Muscle layer of colon (tissue), 2 donors: ENCODE measurements around the gene VAMP5.
"Not testable (repeated sequence)": the region's sequence is repeated elsewhere in the genome, so short reads cannot be mapped to it uniquely, and the experiment has no call there.

Experiments
- H3K27ac ChIP-seq: one replicate; pipeline ENCODE4 v1.7.0; 2013; ENCODE audit warnings: low read depth, mild to moderate bottlenecking, low read length, moderate library complexity
- H3K27me3 ChIP-seq, 2 donors: one replicate each; pipeline ENCODE4 v1.7.0; 2013; ENCODE audit warnings: low read length in 2 of 2, mild to moderate bottlenecking in 2 of 2; ENCODE audit not compliant: insufficient read depth in 2 of 2, control insufficient read depth in 1 of 2
- H3K36me3 ChIP-seq: one replicate; pipeline ENCODE4 v1.7.0; 2013; ENCODE audit warnings: mild to moderate bottlenecking, low read length; ENCODE audit not compliant: insufficient read depth
- H3K4me1 ChIP-seq: one replicate; pipeline ENCODE4 v1.7.0; 2013; ENCODE audit warnings: mild to moderate bottlenecking, low read length; ENCODE audit not compliant: insufficient read depth
- H3K4me3 ChIP-seq, 2 donors: one replicate each; pipeline ENCODE4 v1.7.0; 2013; ENCODE audit warnings: low read length in 2 of 2, low read depth in 1 of 2, mild to moderate bottlenecking in 1 of 2, moderate library complexity in 1 of 2
- H3K9ac ChIP-seq: one replicate; pipeline ENCODE4 v1.7.0; 2013; ENCODE audit warnings: low read length
- H3K9me3 ChIP-seq: one replicate; pipeline ENCODE4 v1.7.0; 2013; ENCODE audit warnings: mild to moderate bottlenecking, low read length
- donor health status: abdominal sarcoma.
- donor health status: Adenocarcinoma of cecum.

The VAMP5 gene

DNA sequence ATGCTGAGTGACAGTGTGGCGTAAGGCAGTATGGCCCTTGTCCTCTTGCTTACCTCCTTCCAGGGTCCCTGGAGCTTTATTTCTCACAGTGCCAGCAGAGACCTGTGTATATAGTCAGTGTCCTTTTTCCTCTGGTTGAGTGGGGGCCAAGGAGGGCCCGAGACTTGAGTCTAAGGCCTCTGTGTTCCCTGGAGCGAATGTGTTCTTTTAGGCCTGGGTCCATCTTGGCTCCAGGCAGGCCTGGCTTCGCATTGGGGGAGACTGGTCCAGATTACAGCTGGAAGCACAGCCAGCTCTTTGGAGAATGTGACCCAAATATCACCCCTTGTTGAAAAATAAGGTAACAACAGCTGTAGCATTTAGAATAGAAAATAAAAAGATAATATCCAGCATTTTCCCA, 5.0 kb downstream of the VAMP5 start:
- Histone ChIP-seq H3K9me3 (no peaks in the 10 kb centered on the region), H3K4me1 (peaks cover 57% of the 10 kb centered on the region), H3K27me3 (no peaks in the 10 kb centered on the region), H3K27ac (no peak overlapping the region), H3K4me3 (no peak overlapping the region), H3K9ac (no peak overlapping the region), H3K36me3 (peaks cover 7% of the 10 kb centered on the region)

- no peaks in the 10 kb centered on the region for H3K27me3 ChIP-seq
- peaks cover 7% of the 10 kb centered on the region for H3K36me3 ChIP-seq
- peaks cover 58% of the 10 kb centered on the region for H3K4me1 ChIP-seq
- H3K9ac ChIP-seq = no peak overlapping the region
- no peak overlapping the region for H3K4me3 ChIP-seq
- H3K9me3 ChIP-seq = no peaks in the 10 kb centered on the region
- peak overlapping the region; percentile 74 for H3K27ac ChIP-seq
Observed at GRCh38 chr2:85589982-85590791, 6.0 kb downstream of the VAMP5 start.

- H3K9ac ChIP-seq = no peak overlapping the region
- H3K27ac ChIP-seq = peak overlapping the region; percentile 74
- no peaks in the 10 kb centered on the region for H3K27me3 ChIP-seq
- peak overlapping the region in 1 of 2 donors; percentile 16 for H3K4me3 ChIP-seq
- peaks cover 7% of the 10 kb centered on the region for H3K36me3 ChIP-seq
- H3K9me3 ChIP-seq = no peaks in the 10 kb centered on the region
- peaks cover 50% of the 10 kb centered on the region for H3K4me1 ChIP-seq
Observed at GRCh38 chr2:85590950-85591349, 6.7 kb downstream of the VAMP5 start.

GRCh38 chr2:85591563-85591962, 7.3 kb downstream of the VAMP5 start:
- Histone ChIP-seq H3K9ac (no peak overlapping the region), H3K9me3 (no peaks in the 10 kb centered on the region), H3K27ac (no peak overlapping the region), H3K4me1 (peaks cover 53% of the 10 kb centered on the region), H3K4me3 (no peak overlapping the region), H3K27me3 (no peaks in the 10 kb centered on the region), H3K36me3 (peaks cover 8% of the 10 kb centered on the region)

- H3K27me3 ChIP-seq, H3K9me3 ChIP-seq, H3K9ac ChIP-seq, H3K4me3 ChIP-seq, H3K27ac ChIP-seq: not testable (repeated sequence)
- peaks cover 15% of the 10 kb centered on the region for H3K36me3 ChIP-seq
- H3K4me1 ChIP-seq = peaks cover 60% of the 10 kb centered on the region
Observed at GRCh38 chr2:85592299-85592698, 8.1 kb downstream of the VAMP5 start.

GRCh38 chr2:85593023-85593422, 8.8 kb downstream of the VAMP5 start:
- Histone ChIP-seq H3K4me3 (no peak overlapping the region), H3K27me3 (no peaks in the 10 kb centered on the region), H3K9ac (no peak overlapping the region), H3K4me1 (peaks cover 62% of the 10 kb centered on the region), H3K27ac (no peak overlapping the region), H3K9me3 (no peaks in the 10 kb centered on the region), H3K36me3 (peaks cover 21% of the 10 kb centered on the region)

DNA sequence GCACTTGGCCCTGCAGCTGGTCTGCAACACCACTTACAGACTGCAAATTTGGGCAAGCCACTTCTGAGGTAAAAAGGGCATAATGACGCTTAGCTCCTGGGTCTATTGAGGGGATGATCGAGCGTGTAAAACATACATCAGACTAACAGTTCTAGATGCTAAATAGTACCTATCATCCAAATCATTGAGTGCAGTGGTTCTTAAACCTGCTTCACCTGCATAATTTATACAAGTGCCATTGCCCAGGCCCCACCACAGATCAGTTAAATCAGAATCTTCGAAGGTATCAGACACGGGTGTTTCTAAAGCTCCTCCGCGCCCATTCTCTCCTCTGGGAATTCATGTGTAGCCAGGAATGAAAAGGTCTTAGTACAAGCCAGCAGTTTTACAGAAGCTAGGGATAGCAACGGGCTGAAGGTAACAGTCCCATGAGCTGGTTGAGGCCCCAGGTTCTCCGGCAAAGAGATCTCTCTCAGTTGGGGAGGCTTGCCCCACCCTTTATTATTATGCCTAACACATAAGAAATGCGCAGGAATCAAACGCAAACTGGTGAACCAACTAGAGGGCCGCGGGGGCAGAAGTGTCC, 10.6 kb downstream of the VAMP5 start:
- Histone ChIP-seq H3K9me3 (no peaks in the 10 kb centered on the region), H3K36me3 (peaks cover 27% of the 10 kb centered on the region), H3K4me1 (peaks cover 45% of the 10 kb centered on the region), H3K27me3 (no peaks in the 10 kb centered on the region), H3K27ac (peak overlapping the region; percentile 59), H3K9ac (peak overlapping the region; percentile 88), H3K4me3 (peak overlapping the region; percentile 26 to 97)

DNA sequence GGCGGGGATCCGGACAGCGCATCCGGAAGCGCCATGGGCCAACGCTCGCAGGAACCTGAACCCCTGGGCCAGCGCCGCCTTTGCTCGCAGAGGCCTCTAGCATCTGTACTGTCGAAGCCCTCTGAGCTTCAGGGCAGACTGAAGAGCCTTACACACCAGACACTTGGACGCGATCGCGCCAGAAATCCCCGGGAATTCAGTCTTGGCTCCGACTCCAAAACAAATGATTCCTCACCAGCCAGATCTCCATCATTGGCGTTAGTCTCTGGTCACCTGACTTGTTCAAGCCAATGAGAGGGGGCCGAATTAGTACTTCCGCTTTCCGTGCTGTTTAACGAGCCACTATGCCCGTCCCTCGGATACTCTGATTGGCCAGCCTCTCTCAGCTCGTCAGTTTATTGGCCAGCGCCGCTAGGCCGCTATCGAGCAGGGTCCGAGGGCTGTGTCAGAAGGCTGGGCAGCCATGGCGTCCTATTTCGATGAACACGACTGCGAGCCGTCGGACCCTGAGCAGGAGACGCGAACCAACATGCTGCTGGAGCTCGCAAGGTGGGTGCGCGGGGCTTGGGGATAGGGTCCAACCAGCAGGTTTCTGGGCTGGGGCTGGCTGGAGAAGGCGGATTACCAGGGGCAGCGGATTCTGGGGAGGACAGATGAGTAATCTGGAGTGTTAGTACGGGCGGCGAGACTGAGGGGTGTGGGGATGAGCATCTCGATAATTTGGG, 11.2 kb downstream of the VAMP5 start, which contains the start of gene RNF181:
Gene RNF181 (plus strand): TSS at position 445 of the 725 bp plus-strand sequence. CDS start 19 bp downstream, at position 464.
- Histone ChIP-seq H3K27ac (peak within 1 kb of the TSS; percentile 96), H3K4me3 (peak within 1 kb of the TSS; percentile 75 to 97), H3K9me3 (no peaks in the 10 kb centered on the region), H3K4me1 (peaks cover 40% of the 10 kb centered on the region), H3K9ac (peak within 1 kb of the TSS; percentile 96), H3K36me3 (peaks cover 34% of the 10 kb centered on the region), H3K27me3 (no peaks in the 10 kb centered on the region)

GRCh38 chr2:85596026-85596333, 11.7 kb downstream of the VAMP5 start:
- peaks cover 38% of the 10 kb centered on the region for H3K36me3 ChIP-seq
- no peaks in the 10 kb centered on the region for H3K9me3 ChIP-seq
- H3K27me3 ChIP-seq = no peaks in the 10 kb centered on the region
- H3K4me3 ChIP-seq = peak overlapping the region; percentile 75 to 97
- peak overlapping the region; percentile 96 for H3K27ac ChIP-seq
- peak overlapping the region; percentile 96 for H3K9ac ChIP-seq
- peaks cover 36% of the 10 kb centered on the region for H3K4me1 ChIP-seq

DNA sequence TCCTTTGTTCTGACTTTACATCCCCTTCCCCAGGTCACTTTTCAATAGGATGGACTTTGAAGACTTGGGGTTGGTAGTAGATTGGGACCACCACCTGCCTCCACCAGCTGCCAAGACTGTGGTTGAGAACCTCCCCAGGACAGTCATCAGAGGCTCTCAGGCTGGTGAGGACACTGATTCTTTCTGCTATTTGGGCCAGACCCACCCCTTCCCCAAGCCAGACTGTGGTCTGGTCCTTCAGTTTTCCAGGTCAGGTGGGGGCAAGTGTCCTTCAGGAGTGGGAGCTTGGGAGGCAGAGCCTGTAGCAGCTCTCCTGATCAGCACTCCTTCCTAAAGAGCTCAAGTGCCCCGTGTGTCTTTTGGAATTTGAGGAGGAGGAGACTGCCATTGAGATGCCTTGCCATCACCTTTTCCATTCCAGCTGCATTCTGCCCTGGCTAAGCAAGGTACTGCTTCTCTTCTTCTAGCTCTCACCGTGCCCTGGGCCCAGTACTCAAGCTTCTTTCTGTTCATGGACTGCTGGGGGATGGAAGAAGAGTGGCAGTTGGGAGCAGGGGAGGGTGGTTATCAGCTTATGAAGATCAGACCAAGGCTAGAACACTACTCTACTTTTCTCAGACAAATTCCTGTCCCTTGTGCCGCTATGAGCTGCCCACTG, 12.4 kb downstream of the VAMP5 start:
- peak overlapping the region; percentile 75 to 97 for H3K4me3 ChIP-seq
- no peaks in the 10 kb centered on the region for H3K9me3 ChIP-seq
- no peaks in the 10 kb centered on the region for H3K27me3 ChIP-seq
- H3K9ac ChIP-seq = peak overlapping the region; percentile 96
- peak overlapping the region; percentile 96 for H3K27ac ChIP-seq
- H3K4me1 ChIP-seq = peaks cover 36% of the 10 kb centered on the region
- H3K36me3 ChIP-seq = peaks cover 38% of the 10 kb centered on the region

GRCh38 chr2:85597241-85597640, 13.0 kb downstream of the VAMP5 start:
- Histone ChIP-seq H3K4me3 (no peak overlapping the region), H3K36me3 (peaks cover 38% of the 10 kb centered on the region), H3K27me3 (no peaks in the 10 kb centered on the region), H3K27ac (no peak overlapping the region), H3K9me3 (no peaks in the 10 kb centered on the region), H3K4me1 (peaks cover 37% of the 10 kb centered on the region), H3K9ac (peak overlapping the region; percentile 20)
